ENCODE results near the gene COL6A5. TPM values are rescaled to one million over a fixed set of nuclear protein-coding genes. Genes with fewer than 3 reads are reported as not detected.
"Not testable (repeated sequence)": the region's sequence is repeated elsewhere in the genome, so short reads cannot be mapped to it uniquely, and the experiment has no call there.

Gene COL6A5
- total RNA-seq, 1 donor from 2014 or later = not detected

- no peaks in the 10 kb centered on the region for H3K4me1 ChIP-seq
- no peaks in the 10 kb centered on the region for H3K9me3 ChIP-seq (replicated peaks)
- no peak overlapping the region for H3K4me3 ChIP-seq
- intact Hi-C loops (cut with micrococcal nuclease) = no loop called here
- peaks cover 3% of the 10 kb centered on the region for H3K27me3 ChIP-seq (ENCODE audit: low read depth)
- no peak overlapping the region for H3K27ac ChIP-seq (replicated peaks)
- DNase-seq = no peak
- no peak for TF ChIP-seq CTCF (IDR thresholded peaks at IDR 0.05; ENCODE audit: borderline replicate concordance)
- H3K36me3 ChIP-seq = no peaks in the 10 kb centered on the region
Observed at GRCh38 chr3:130395916-130396315, 50.4 kb downstream of the COL6A5 start.

- DNase-seq = no peak
- H3K27me3 ChIP-seq (ENCODE audit: low read depth) = no peaks in the 10 kb centered on the region
- intact Hi-C loops (cut with micrococcal nuclease) = no loop called here
- no peak overlapping the region for H3K27ac ChIP-seq (replicated peaks)
- H3K4me3 ChIP-seq = no peak overlapping the region
- no peak for TF ChIP-seq CTCF (IDR thresholded peaks at IDR 0.05; ENCODE audit: borderline replicate concordance)
- H3K4me1 ChIP-seq = no peaks in the 10 kb centered on the region
- H3K36me3 ChIP-seq = no peaks in the 10 kb centered on the region
- peaks cover 22% of the 10 kb centered on the region for H3K9me3 ChIP-seq (replicated peaks)
Observed at GRCh38 chr3:130404401-130404800, 58.9 kb downstream of the COL6A5 start.

- no peak for DNase-seq
- Histone ChIP-seq H3K9me3 (replicated peaks) (peaks cover 22% of the 10 kb centered on the region), H3K4me3 (no peak overlapping the region), H3K27ac (replicated peaks) (no peak overlapping the region), H3K36me3 (no peaks in the 10 kb centered on the region), H3K27me3 (ENCODE audit: low read depth) (no peaks in the 10 kb centered on the region), H3K4me1 (no peaks in the 10 kb centered on the region)
- intact Hi-C loops (cut with micrococcal nuclease) = no loop called here
- TF ChIP-seq CTCF (IDR thresholded peaks at IDR 0.05; ENCODE audit: borderline replicate concordance) = no peak
Observed at GRCh38 chr3:130405956-130406355, 60.5 kb downstream of the COL6A5 start.

GRCh38 chr3:130408253-130408652, 62.8 kb downstream of the COL6A5 start:
- DNase-seq = not testable (repeated sequence)

GRCh38 chr3:130411320-130411719, 65.8 kb downstream of the COL6A5 start:
- no peaks in the 10 kb centered on the region for H3K4me1 ChIP-seq
- intact Hi-C loops (cut with micrococcal nuclease) = no loop called here
- H3K27me3 ChIP-seq (ENCODE audit: low read depth) = no peaks in the 10 kb centered on the region
- no peak for TF ChIP-seq CTCF (IDR thresholded peaks at IDR 0.05; ENCODE audit: borderline replicate concordance)
- H3K27ac ChIP-seq (replicated peaks) = no peak overlapping the region
- DNase-seq = no peak
- H3K4me3 ChIP-seq = no peak overlapping the region
- peaks cover 22% of the 10 kb centered on the region for H3K9me3 ChIP-seq (replicated peaks)
- no peaks in the 10 kb centered on the region for H3K36me3 ChIP-seq

More at GRCh38 chr3:130408253-130408652, 62.8 kb downstream of the COL6A5 start:
- H3K27me3 ChIP-seq (ENCODE audit: low read depth); H3K4me3 ChIP-seq; H3K27ac ChIP-seq (replicated peaks); H3K4me1 ChIP-seq; intact Hi-C loops (cut with micrococcal nuclease); H3K36me3 ChIP-seq: not testable (repeated sequence)
- peaks cover 22% of the 10 kb centered on the region for H3K9me3 ChIP-seq (replicated peaks)

GRCh38 chr3:130412991-130413560, 67.6 kb downstream of the COL6A5 start:
- Histone ChIP-seq H3K4me1 (no peaks in the 10 kb centered on the region), H3K27ac (replicated peaks) (no peak overlapping the region), H3K9me3 (replicated peaks) (peaks cover 12% of the 10 kb centered on the region), H3K4me3 (no peak overlapping the region), H3K36me3 (no peaks in the 10 kb centered on the region), H3K27me3 (ENCODE audit: low read depth) (peaks cover 3% of the 10 kb centered on the region)
- intact Hi-C loops (cut with micrococcal nuclease) = no loop called here
- no peak for TF ChIP-seq CTCF (IDR thresholded peaks at IDR 0.05; ENCODE audit: borderline replicate concordance)
- DNase-seq = no peak

All from left ventricle myocardium inferior (tissue), 1 donor.